Hepatocyte (in vitro differentiated cells): ENCODE data around the gene VEPH1. TPM values are rescaled to one million over a fixed set of nuclear protein-coding genes. Genes with fewer than 3 reads are reported as not detected.

Experiments used
- DNase-seq: peaks from one replicate; pipeline ENCODE4 v3.0.0-alpha.2; 2016; ENCODE audit warnings: low spot score
- H2AFZ ChIP-seq: fragments of 200-600 bp; sonication (generic); 2 replicates; pipeline ENCODE4 v1.6.0; 2016; ENCODE audit warnings: antibody characterized with exemption, mild to moderate bottlenecking
- H3K27ac ChIP-seq: fragments of 200-600 bp; sonication (generic); 2 replicates; pipeline ENCODE4 v1.5.1; 2016; ENCODE audit warnings: mild to moderate bottlenecking
- H3K27me3 ChIP-seq: fragments of 200-600 bp; sonication (generic); 2 replicates; pipeline ENCODE4 v1.6.1; 2016
- H3K36me3 ChIP-seq: fragments of 200-600 bp; sonication (generic); replicated peaks from 2 replicates; pipeline ENCODE4 v1.5.1; 2016; ENCODE audit warnings: low read depth; ENCODE audit not compliant: insufficient read depth
- H3K4me1 ChIP-seq: fragments of 200-600 bp; sonication (generic); 2 replicates; pipeline ENCODE4 v1.5.1; 2016; ENCODE audit warnings: mild to moderate bottlenecking, moderate library complexity; ENCODE audit not compliant: insufficient read depth
- H3K4me2 ChIP-seq: fragments of 200-600 bp; sonication (generic); 2 replicates; pipeline ENCODE4 v1.6.0; 2016
- H3K4me3 ChIP-seq: fragments of 200-600 bp; sonication (generic); 2 replicates; pipeline ENCODE4 v1.5.1; 2016; ENCODE audit warnings: mild to moderate bottlenecking
- H3K79me2 ChIP-seq: fragments of 200-600 bp; sonication (generic); 2 replicates; pipeline ENCODE4 v1.6.0; 2017; ENCODE audit warnings: mild to moderate bottlenecking
- H3K9me2 ChIP-seq: fragments of 200-600 bp; sonication (generic); replicated peaks from 2 replicates; pipeline ENCODE4 v1.6.0; 2017; ENCODE audit warnings: mild to moderate bottlenecking; ENCODE audit not compliant: insufficient read depth
- H3K9me3 ChIP-seq: fragments of 200-600 bp; sonication (generic); 2 replicates; pipeline ENCODE4 v1.5.1; 2016; ENCODE audit warnings: low read depth, mild to moderate bottlenecking
- H4K20me1 ChIP-seq: fragments of 200-600 bp; sonication (generic); 2 replicates; pipeline ENCODE4 v1.6.0; 2016; ENCODE audit warnings: mild to moderate bottlenecking; ENCODE audit not compliant: insufficient read depth, poor library complexity, severe bottlenecking
- EZH2 ChIP-seq: fragments of 200-600 bp; sonication (generic); IDR thresholded peaks from 2 replicates; pipeline ENCODE4 v1.6.1; 2016; ENCODE audit warnings: antibody characterized with exemption, mild to moderate bottlenecking, borderline replicate concordance
- EZH2phosphoT487 ChIP-seq: fragments of 200-600 bp; sonication (generic); IDR thresholded peaks from one replicate; pipeline ENCODE4 v1.6.1; 2018; ENCODE audit warnings: antibody characterized with exemption, mild to moderate bottlenecking, low read depth, moderate library complexity; ENCODE audit not compliant: unreplicated experiment, severe bottlenecking
- WGBS: methylation state at CpG from one replicate; pipeline ENCODE4 v1.1.6; 2016; ENCODE audit warnings: low lambda C conversion rate; ENCODE audit errors: missing lambda C conversion rate; 5-methylcytosine and 5-hydroxymethylcytosine counted together
- polyA plus RNA-seq: library from polyadenylated mRNA; unstranded; fragments of >200 nt; fragmentation: Nextera tagmentation; extraction: Ambion mirVana; gene quantifications from 2 replicates; pipeline ENCODE4 v1.2.1, GENCODE V29; 2016
- total RNA-seq: library from RNA; depleted of rRNA; stranded (reverse); fragments of >200 nt; gene quantifications from 2 replicates; pipeline ENCODE4 v1.2.3, GENCODE V29; 2014
- TF ChIP-seq, protein P1 (sequence below): fragments of 200-600 bp; sonication (generic); IDR thresholded peaks from 2 replicates; pipeline ENCODE4 v1.5.1; 2016; ENCODE audit warnings: antibody characterized with exemption, mild to moderate bottlenecking; ENCODE audit not compliant: poor library complexity

The VEPH1 gene
- total and polyA plus RNA-seq, 2 experiments from 2014 or later = 2.5 to 4.7 TPM

DNA sequence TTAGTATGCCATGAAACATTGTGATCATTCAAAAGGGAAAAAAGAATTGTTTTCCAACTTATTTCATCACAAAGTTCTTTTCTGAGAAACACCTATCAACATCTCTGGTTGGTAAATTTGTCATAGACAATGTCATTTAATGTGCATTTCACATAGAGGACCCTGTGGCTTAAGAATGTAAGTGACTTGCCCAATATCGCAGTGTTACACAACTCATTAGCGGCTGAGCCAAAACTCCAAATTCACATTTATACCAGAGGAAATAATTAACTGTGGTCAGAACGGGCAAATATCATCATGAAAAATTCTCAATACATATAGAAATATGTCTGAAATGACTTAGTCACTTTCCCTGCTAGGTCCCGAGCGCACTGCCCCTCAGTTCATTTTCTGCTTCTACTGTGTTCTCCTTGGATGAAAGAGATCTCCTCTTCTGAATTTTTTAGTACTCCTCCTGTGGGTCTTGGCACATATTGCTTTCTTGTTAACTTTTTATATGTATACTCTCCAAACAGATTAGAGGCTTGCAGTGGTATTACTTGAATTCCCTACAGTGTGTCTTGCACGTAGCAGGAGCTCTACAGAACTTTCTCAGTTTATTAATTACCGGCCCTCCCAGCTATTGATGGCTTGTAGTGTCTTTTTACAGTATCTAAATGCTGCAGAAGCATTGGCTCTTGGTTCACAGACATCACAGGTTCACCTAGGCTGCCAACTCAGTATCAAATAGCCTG is 33.5 kb downstream of the VEPH1 start:
- Histone ChIP-seq H3K27me3 (no peaks in the 10 kb centered on the region), H3K9me3 (no peaks in the 10 kb centered on the region), H3K4me1 (no peaks in the 10 kb centered on the region), H3K9me2 (no peaks in the 10 kb centered on the region), H3K4me3 (no peak overlapping the region), H2AFZ (no peak overlapping the region), H3K27ac (no peak overlapping the region), H3K79me2 (no peaks in the 10 kb centered on the region), H3K4me2 (no peak overlapping the region), H4K20me1 (no peaks in the 10 kb centered on the region), H3K36me3 (no peaks in the 10 kb centered on the region)
- WGBS = 83% methylated on average over 7 of the region's 7 CpGs
- DNase-seq = no peak
- no peak for TF ChIP-seq EZH2phosphoT487
- TF ChIP-seq EZH2 = no peak
- TF ChIP-seq, protein P1, sequence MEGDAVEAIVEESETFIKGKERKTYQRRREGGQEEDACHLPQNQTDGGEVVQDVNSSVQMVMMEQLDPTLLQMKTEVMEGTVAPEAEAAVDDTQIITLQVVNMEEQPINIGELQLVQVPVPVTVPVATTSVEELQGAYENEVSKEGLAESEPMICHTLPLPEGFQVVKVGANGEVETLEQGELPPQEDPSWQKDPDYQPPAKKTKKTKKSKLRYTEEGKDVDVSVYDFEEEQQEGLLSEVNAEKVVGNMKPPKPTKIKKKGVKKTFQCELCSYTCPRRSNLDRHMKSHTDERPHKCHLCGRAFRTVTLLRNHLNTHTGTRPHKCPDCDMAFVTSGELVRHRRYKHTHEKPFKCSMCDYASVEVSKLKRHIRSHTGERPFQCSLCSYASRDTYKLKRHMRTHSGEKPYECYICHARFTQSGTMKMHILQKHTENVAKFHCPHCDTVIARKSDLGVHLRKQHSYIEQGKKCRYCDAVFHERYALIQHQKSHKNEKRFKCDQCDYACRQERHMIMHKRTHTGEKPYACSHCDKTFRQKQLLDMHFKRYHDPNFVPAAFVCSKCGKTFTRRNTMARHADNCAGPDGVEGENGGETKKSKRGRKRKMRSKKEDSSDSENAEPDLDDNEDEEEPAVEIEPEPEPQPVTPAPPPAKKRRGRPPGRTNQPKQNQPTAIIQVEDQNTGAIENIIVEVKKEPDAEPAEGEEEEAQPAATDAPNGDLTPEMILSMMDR = no peak

DNA sequence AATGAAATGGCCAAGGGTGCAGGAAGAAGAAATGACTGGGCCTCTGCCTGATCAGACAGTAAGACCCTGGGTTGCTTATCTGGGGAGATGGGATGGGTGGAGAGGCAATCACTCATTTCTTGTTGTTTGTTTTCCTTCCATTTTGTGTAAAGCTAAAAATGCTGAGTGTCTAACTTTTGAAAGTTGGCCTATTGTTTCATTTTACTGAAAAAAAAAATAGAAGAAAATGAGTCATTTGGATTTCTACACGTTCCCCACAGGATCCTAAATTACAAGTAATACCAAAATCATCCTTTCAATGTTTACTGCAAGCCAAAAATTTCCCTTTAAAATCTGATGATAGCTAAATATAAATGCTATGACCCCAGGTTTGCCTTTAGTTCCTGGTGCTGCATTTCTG is 36.0 kb downstream of the VEPH1 start:
- Histone ChIP-seq H3K4me1 (no peaks in the 10 kb centered on the region), H3K9me2 (no peaks in the 10 kb centered on the region), H3K27me3 (no peaks in the 10 kb centered on the region), H3K27ac (no peak overlapping the region), H3K4me3 (no peak overlapping the region), H4K20me1 (no peaks in the 10 kb centered on the region), H3K79me2 (no peaks in the 10 kb centered on the region), H3K4me2 (no peak overlapping the region), H3K36me3 (no peaks in the 10 kb centered on the region), H3K9me3 (no peaks in the 10 kb centered on the region), H2AFZ (no peak overlapping the region)
- no peak for DNase-seq
- 79% methylated on average over 1 of the region's 1 CpG for WGBS
- TF ChIP-seq EZH2 (no peak), EZH2phosphoT487 (no peak)
- TF ChIP-seq, protein P1 = no peak

DNA sequence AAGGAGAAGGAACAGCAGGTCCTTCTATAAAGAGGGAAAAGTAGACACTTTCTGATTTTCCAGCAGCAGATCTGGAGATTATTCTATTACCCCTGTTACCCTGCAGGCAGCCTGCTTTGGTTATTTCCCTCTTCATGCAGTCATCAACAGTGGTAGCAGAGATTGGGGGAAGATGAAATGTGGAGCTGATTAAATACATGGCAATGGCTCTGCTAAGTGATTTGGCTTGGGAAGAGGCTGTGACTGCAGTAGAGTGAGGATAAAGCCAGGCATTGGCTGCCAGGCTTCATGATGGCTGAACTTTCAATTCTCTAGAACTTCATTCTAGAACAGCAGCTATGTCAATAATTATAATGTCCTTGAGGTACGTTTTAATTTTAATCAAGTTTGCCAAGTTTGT is 37.5 kb downstream of the VEPH1 start:
- H3K4me1 ChIP-seq = no peaks in the 10 kb centered on the region
- 93% methylated on average over 1 of the region's 1 CpG for WGBS

More for the DNA sequence above, 37.5 kb downstream of the VEPH1 start:
- H2AFZ ChIP-seq = no peak overlapping the region
- TF ChIP-seq EZH2 (no peak), EZH2phosphoT487 (no peak)
- TF ChIP-seq, protein P1 = no peak
- H3K9me2 ChIP-seq = no peaks in the 10 kb centered on the region
- H3K27ac ChIP-seq = no peak overlapping the region
- DNase-seq = no peak
- H3K9me3 ChIP-seq = no peaks in the 10 kb centered on the region
- no peaks in the 10 kb centered on the region for H3K27me3 ChIP-seq
- H4K20me1 ChIP-seq = no peaks in the 10 kb centered on the region
- no peaks in the 10 kb centered on the region for H3K36me3 ChIP-seq
- no peak overlapping the region for H3K4me2 ChIP-seq
- no peaks in the 10 kb centered on the region for H3K79me2 ChIP-seq
- no peak overlapping the region for H3K4me3 ChIP-seq
